HepG2 (cell line): ENCODE data around the gene TAB2. TPM values are rescaled to one million over a fixed set of nuclear protein-coding genes. Genes with fewer than 3 reads are reported as not detected.

Source experiments
- ATF6 ChIP-seq: sonication (generic); formaldehyde crosslinking; conservative IDR thresholded peaks from 2 replicates; pipeline ENCODE4 v1.4.0; 2020; ENCODE audit warnings: missing genetic modification reagents
- BORCS8-MEF2B ChIP-seq: sonication (generic); formaldehyde crosslinking; IDR thresholded peaks from 2 replicates; pipeline ENCODE4 v1.8.0; 2022; ENCODE audit warnings: mild to moderate bottlenecking, missing genetic modification reagents
- ELF1 ChIP-seq: sonication (generic); formaldehyde crosslinking; IDR thresholded peaks from 2 replicates; pipeline ENCODE4 v1.4.0; 2020; ENCODE audit warnings: missing genetic modification reagents
- ELF3 ChIP-seq: IDR thresholded peaks from 2 replicates; pipeline ENCODE4 v1.6.1; 2016; ENCODE audit warnings: missing genetic modification reagents, missing compliant biosample characterization
- HDAC2 ChIP-seq: sonication (generic); formaldehyde crosslinking; IDR thresholded peaks from 2 replicates; pipeline ENCODE4 v1.4.0; 2020; ENCODE audit warnings: missing genetic modification reagents
- IRF2 ChIP-seq: IDR thresholded peaks from 2 replicates; pipeline ENCODE4 v1.6.1; 2018; ENCODE audit warnings: missing genetic modification reagents, missing compliant biosample characterization
- MYC ChIP-seq: sonication (generic); formaldehyde crosslinking; IDR thresholded peaks from 2 replicates; pipeline ENCODE4 v1.9.0; 2021; ENCODE audit warnings: missing genetic modification reagents, borderline replicate concordance
- PHF8 ChIP-seq: sonication (generic); formaldehyde crosslinking; IDR thresholded peaks from 2 replicates; pipeline ENCODE4 v1.5.0; 2020; ENCODE audit warnings: missing genetic modification reagents
- PPARG ChIP-seq: conservative IDR thresholded peaks from 2 replicates; pipeline ENCODE4 v1.6.1; 2016; ENCODE audit warnings: missing biosample characterization, missing genetic modification reagents
- SALL2 ChIP-seq: sonication (generic); formaldehyde crosslinking; IDR thresholded peaks from 2 replicates; pipeline ENCODE4 v1.8.1; 2023; ENCODE audit warnings: mild to moderate bottlenecking, missing genetic modification reagents, inconsistent platforms
- SMC3 ChIP-seq: IDR thresholded peaks from 2 replicates; pipeline ENCODE4 v1.6.1; 2011; ENCODE audit warnings: low read length, improper control_type of control experiment
- SP5 ChIP-seq: IDR thresholded peaks from 2 replicates; pipeline ENCODE4 v1.6.1; 2016; ENCODE audit warnings: low read depth, borderline replicate concordance
- ZBTB21 ChIP-seq: sonication (generic); formaldehyde crosslinking; IDR thresholded peaks from 2 replicates; pipeline ENCODE4 v1.4.0; 2020; ENCODE audit warnings: missing genetic modification reagents
- ZFP36L1 ChIP-seq: sonication (generic); formaldehyde crosslinking; IDR thresholded peaks from 2 replicates; pipeline ENCODE4 v1.8.0; 2022; ENCODE audit warnings: mild to moderate bottlenecking, missing genetic modification reagents, moderate library complexity
- ZMYM2 ChIP-seq: sonication (generic); formaldehyde crosslinking; IDR thresholded peaks from 2 replicates; pipeline ENCODE4 v1.8.0; 2022; ENCODE audit warnings: mild to moderate bottlenecking, missing genetic modification reagents
- ZNF12 ChIP-seq: sonication (generic); formaldehyde crosslinking; IDR thresholded peaks from 2 replicates; pipeline ENCODE4 v1.5.0; 2020; ENCODE audit warnings: missing genetic modification reagents
- ZNF274 ChIP-seq: sonication (generic); formaldehyde crosslinking; IDR thresholded peaks from 2 replicates; pipeline ENCODE4 v1.5.1; 2020; ENCODE audit warnings: mild to moderate bottlenecking, missing genetic modification reagents
- ZNF512B ChIP-seq: sonication (generic); formaldehyde crosslinking; IDR thresholded peaks from 2 replicates; pipeline ENCODE4 v1.5.1; 2020; ENCODE audit warnings: missing genetic modification reagents, mild to moderate bottlenecking, borderline replicate concordance
- ZNF775 ChIP-seq: sonication (generic); formaldehyde crosslinking; IDR thresholded peaks from 2 replicates; pipeline ENCODE4 v1.4.0; 2020; ENCODE audit warnings: missing genetic modification reagents, mild to moderate bottlenecking, moderate library complexity, borderline replicate concordance
- ZNF792 ChIP-seq: IDR thresholded peaks from 2 replicates; pipeline ENCODE4 v1.6.1; 2016
- polyA plus RNA-seq, 8 experiments: library from polyadenylated mRNA; depleted of rRNA in 3 of 8; stranded (reverse) in 7 of 8; unstranded in 1 of 8; fragments of >200 nt; fragmentation: Illumina TruSeq in 4 of 8; extraction: Trizol in 4 of 8; gene quantifications; 2 replicates each; pipeline versions ENCODE4 v1.2.1 to v1.2.3, GENCODE V29; 2011 to 2016; ENCODE audit warnings: low read depth in 4 of 8, missing spikeins in 1 of 8, mixed read lengths in 1 of 8; ENCODE audit not compliant: insufficient read depth in 1 of 8
- total RNA-seq, 5 experiments: library from RNA; depleted of rRNA; stranded (reverse); fragments of >200 nt; fragmentation: Illumina TruSeq; extraction: Trizol; gene quantifications; 2 replicates each; pipeline ENCODE4 v1.2.3, GENCODE V29; 2016; ENCODE audit warnings: low read depth in 1 of 5

TAB2 gene
- total and polyA plus RNA-seq, 2 of the 13 experiments (the other 11 are each of a cell fraction or from before 2014, with no cell fraction given): 23.7 to 50.2 TPM

GRCh38 chr6:149431905-149432775, 114.6 kb downstream of the TAB2 start (continued):
- peak; percentile 46; the same call in 1 of the 2 replicates for TF ChIP-seq MYC
- peak; percentile 63; the same call in 1 of the 2 replicates for TF ChIP-seq ZNF274 (CRISPR knock-in tag)
- TF ChIP-seq BORCS8-MEF2B: peak; percentile 85; the same call in 1 of the 2 replicates
- TF ChIP-seq ATF6 (CRISPR knock-in tag): 0 out of 2 replicates have a peak, but pooled peaks have one; percentile 60
- 0 out of 2 replicates have a peak, but pooled peaks have one; percentile 55 for TF ChIP-seq SALL2 (CRISPR knock-in tag)
- TF ChIP-seq ZMYM2: no peak
- TF ChIP-seq ELF1 (CRISPR knock-in tag): peak; percentile 28; the same call in 1 of the 2 replicates
- TF ChIP-seq ZNF12 (CRISPR knock-in tag): 0 out of 2 replicates have a peak, but pooled peaks have one; percentile 15
- TF ChIP-seq ZNF775 (CRISPR knock-in tag): no peak
- peak; percentile 61; the same call in 1 of the 2 replicates for TF ChIP-seq ELF3 (CRISPR knock-in tag)
- TF ChIP-seq PPARG (CRISPR knock-in tag): 0 out of 2 replicates have a peak, but pooled peaks have one; percentile 35
- TF ChIP-seq SMC3: peak; percentile 97
- no peak for TF ChIP-seq ZFP36L1
- TF ChIP-seq ZNF512B: peak; percentile 97; the same call in 1 of the 2 replicates
- peak; percentile 25; the same call in 1 of the 2 replicates for TF ChIP-seq PHF8 (CRISPR knock-in tag)
- TF ChIP-seq SP5 (CRISPR knock-in tag): peak; percentile 38; the same call in 1 of the 2 replicates
- no peak for TF ChIP-seq ZBTB21 (CRISPR knock-in tag)
- TF ChIP-seq IRF2: peak; percentile 87
- 0 out of 2 replicates have a peak, but pooled peaks have one; percentile 21 for TF ChIP-seq ZNF792
- TF ChIP-seq HDAC2 (CRISPR knock-in tag): peak; percentile 43; the same call in 1 of the 2 replicates
